Measurements from ENCODE around the gene KCNH8. TPM values are rescaled to one million over a fixed set of nuclear protein-coding genes. Genes with fewer than 3 reads are reported as not detected.

The KCNH8 gene
- polyA plus RNA-seq, 1 donor from 2014 or later, result 28.9 TPM

DNA sequence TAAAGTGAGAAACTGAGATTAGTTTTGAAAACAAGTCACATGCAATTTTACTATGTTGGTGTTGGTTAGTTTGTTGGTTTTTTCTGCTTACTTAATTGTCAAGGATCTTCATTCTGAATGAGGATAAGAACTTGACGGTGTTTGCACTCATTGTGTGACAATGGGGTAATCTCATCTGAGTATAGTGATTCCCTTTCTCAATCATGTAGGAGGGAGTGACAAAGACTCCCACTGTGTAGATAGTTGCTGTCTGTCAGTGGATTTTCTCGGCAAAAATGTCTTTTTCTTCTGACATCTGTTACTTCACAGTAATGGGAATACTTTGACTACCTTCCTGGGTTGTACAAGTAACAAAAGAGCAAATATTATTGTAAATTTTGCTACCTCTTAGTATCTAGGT is 23.5 kb downstream of the KCNH8 start:
- Histone ChIP-seq H3K79me2 (replicated peaks; ENCODE audit: insufficient read depth, low read length) (peaks cover 8% of the 10 kb centered on the region), H3F3A (ENCODE audit: insufficient read depth, low read length, poor library complexity, severe bottlenecking) (no peaks in the 10 kb centered on the region)

DNA sequence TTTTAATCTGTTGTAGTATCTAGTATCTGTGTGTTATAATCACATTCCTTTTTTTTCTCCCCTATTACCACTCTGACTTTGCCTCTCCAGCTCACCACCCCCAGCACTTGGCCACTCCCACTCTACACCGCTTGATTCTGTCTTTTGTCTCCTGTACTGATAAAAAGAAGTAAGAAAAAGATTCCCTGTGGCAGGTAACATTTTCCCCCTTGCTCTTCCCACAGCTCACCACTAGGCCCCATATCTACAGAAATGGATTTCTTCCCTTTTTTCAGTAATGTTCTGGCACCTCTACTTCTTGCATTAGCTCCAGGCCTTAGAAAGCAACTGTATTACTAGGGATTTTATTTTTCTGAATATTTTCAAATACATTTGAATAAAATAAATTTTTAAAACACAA is 25.6 kb downstream of the KCNH8 start:
- no peaks in the 10 kb centered on the region for H4K20me1 ChIP-seq (ENCODE audit: insufficient read depth)
- H3K4me2 ChIP-seq (ENCODE audit: low read length), result no peak overlapping the region
- no peaks in the 10 kb centered on the region for H3K27me3 ChIP-seq (ENCODE audit: insufficient read depth, low read depth, low read length)
- H3K36me3 ChIP-seq (ENCODE audit: insufficient read depth, low read length), result no peaks in the 10 kb centered on the region
- no peaks in the 10 kb centered on the region for H3K9me2 ChIP-seq (ENCODE audit: insufficient read depth, low read length)
- no peak overlapping the region for H3K9ac ChIP-seq (ENCODE audit: low read length)
- peaks cover 8% of the 10 kb centered on the region for H3K79me2 ChIP-seq (replicated peaks; ENCODE audit: insufficient read depth, low read length)
- no peak overlapping the region for H3K27ac ChIP-seq (ENCODE audit: low read length)
- TF ChIP-seq, protein P1, sequence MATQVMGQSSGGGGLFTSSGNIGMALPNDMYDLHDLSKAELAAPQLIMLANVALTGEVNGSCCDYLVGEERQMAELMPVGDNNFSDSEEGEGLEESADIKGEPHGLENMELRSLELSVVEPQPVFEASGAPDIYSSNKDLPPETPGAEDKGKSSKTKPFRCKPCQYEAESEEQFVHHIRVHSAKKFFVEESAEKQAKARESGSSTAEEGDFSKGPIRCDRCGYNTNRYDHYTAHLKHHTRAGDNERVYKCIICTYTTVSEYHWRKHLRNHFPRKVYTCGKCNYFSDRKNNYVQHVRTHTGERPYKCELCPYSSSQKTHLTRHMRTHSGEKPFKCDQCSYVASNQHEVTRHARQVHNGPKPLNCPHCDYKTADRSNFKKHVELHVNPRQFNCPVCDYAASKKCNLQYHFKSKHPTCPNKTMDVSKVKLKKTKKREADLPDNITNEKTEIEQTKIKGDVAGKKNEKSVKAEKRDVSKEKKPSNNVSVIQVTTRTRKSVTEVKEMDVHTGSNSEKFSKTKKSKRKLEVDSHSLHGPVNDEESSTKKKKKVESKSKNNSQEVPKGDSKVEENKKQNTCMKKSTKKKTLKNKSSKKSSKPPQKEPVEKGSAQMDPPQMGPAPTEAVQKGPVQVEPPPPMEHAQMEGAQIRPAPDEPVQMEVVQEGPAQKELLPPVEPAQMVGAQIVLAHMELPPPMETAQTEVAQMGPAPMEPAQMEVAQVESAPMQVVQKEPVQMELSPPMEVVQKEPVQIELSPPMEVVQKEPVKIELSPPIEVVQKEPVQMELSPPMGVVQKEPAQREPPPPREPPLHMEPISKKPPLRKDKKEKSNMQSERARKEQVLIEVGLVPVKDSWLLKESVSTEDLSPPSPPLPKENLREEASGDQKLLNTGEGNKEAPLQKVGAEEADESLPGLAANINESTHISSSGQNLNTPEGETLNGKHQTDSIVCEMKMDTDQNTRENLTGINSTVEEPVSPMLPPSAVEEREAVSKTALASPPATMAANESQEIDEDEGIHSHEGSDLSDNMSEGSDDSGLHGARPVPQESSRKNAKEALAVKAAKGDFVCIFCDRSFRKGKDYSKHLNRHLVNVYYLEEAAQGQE (IDR thresholded peaks at IDR 0.05; ENCODE audit: borderline replicate concordance), result no peak
- TF ChIP-seq, protein P2, sequence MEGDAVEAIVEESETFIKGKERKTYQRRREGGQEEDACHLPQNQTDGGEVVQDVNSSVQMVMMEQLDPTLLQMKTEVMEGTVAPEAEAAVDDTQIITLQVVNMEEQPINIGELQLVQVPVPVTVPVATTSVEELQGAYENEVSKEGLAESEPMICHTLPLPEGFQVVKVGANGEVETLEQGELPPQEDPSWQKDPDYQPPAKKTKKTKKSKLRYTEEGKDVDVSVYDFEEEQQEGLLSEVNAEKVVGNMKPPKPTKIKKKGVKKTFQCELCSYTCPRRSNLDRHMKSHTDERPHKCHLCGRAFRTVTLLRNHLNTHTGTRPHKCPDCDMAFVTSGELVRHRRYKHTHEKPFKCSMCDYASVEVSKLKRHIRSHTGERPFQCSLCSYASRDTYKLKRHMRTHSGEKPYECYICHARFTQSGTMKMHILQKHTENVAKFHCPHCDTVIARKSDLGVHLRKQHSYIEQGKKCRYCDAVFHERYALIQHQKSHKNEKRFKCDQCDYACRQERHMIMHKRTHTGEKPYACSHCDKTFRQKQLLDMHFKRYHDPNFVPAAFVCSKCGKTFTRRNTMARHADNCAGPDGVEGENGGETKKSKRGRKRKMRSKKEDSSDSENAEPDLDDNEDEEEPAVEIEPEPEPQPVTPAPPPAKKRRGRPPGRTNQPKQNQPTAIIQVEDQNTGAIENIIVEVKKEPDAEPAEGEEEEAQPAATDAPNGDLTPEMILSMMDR (IDR thresholded peaks at IDR 0.05; ENCODE audit: poor library complexity, severe bottlenecking), result peak; percentile 20
- H3K4me3 ChIP-seq (ENCODE audit: low read length), result no peak overlapping the region
- no peaks in the 10 kb centered on the region for H3F3A ChIP-seq (ENCODE audit: insufficient read depth, low read length, poor library complexity, severe bottlenecking)
- no peaks in the 10 kb centered on the region for H3K9me3 ChIP-seq (ENCODE audit: low read length)
- no peak overlapping the region for H2AFZ ChIP-seq (ENCODE audit: low read depth, low read length)

More for the DNA sequence above, 23.5 kb downstream of the KCNH8 start:
- no peaks in the 10 kb centered on the region for H3K27me3 ChIP-seq (ENCODE audit: insufficient read depth, low read depth, low read length)
- H3K4me2 ChIP-seq (ENCODE audit: low read length), result no peak overlapping the region
- no peak overlapping the region for H3K27ac ChIP-seq (ENCODE audit: low read length)
- TF ChIP-seq TAF1 (IDR thresholded peaks at IDR 0.05; ENCODE audit: low read depth), result no peak
- TF ChIP-seq EP300 (conservative IDR thresholded peaks at IDR 0.05; ENCODE audit: poor library complexity, severe bottlenecking), result peak; percentile 81
- no peak for TF ChIP-seq RAD21 (conservative IDR thresholded peaks at IDR 0.05)
- TF ChIP-seq, protein P1 (IDR thresholded peaks at IDR 0.05; ENCODE audit: borderline replicate concordance), result no peak
- TF ChIP-seq MXI1 (conservative IDR thresholded peaks at IDR 0.05; ENCODE audit: poor library complexity, severe bottlenecking), result no peak
- TF ChIP-seq, protein P2 (IDR thresholded peaks at IDR 0.05; ENCODE audit: poor library complexity, severe bottlenecking), result no peak
- no peak for TF ChIP-seq SMC3 (conservative IDR thresholded peaks at IDR 0.05; ENCODE audit: poor library complexity)
- no peak for TF ChIP-seq EZH2 (IDR thresholded peaks at IDR 0.05; ENCODE audit: borderline replicate concordance, insufficient read depth, low read length, poor library complexity, severe bottlenecking)
- peak; percentile 46 for TF ChIP-seq POLR2AphosphoS5 (IDR thresholded peaks at IDR 0.05)
- no peak overlapping the region for H3K9ac ChIP-seq (ENCODE audit: low read length)
- no peak overlapping the region for H3K4me3 ChIP-seq (ENCODE audit: low read length)
- H3K36me3 ChIP-seq (ENCODE audit: insufficient read depth, low read length), result no peaks in the 10 kb centered on the region
- H3K9me2 ChIP-seq (ENCODE audit: insufficient read depth, low read length), result no peaks in the 10 kb centered on the region
- H2AFZ ChIP-seq (ENCODE audit: low read depth, low read length), result no peak overlapping the region
- no peaks in the 10 kb centered on the region for H4K20me1 ChIP-seq (ENCODE audit: insufficient read depth)
- no peaks in the 10 kb centered on the region for H3K9me3 ChIP-seq (ENCODE audit: low read length)
